Left ventricle myocardium inferior (tissue), 1 donor: Measurements from ENCODE around the gene CNPY4. TPM values are rescaled to one million over a fixed set of nuclear protein-coding genes. Genes with fewer than 3 reads are reported as not detected.

Experiments used
- DNase-seq: peaks from one replicate; pipeline ENCODE4 v3.0.0-alpha.2; 2020
- H3K27ac ChIP-seq: fragments of 200-600 bp; replicated peaks from 2 replicates; pipeline ENCODE4 v1.8.0; 2021
- H3K27me3 ChIP-seq: fragments of 200-600 bp; 2 replicates; pipeline ENCODE4 v1.8.0; 2021; ENCODE audit warnings: low read depth
- H3K36me3 ChIP-seq: fragments of 200-600 bp; 2 replicates; pipeline ENCODE4 v1.8.0; 2021
- H3K4me1 ChIP-seq: fragments of 200-600 bp; 2 replicates; pipeline ENCODE4 v1.8.0; 2021
- H3K4me3 ChIP-seq: fragments of 200-600 bp; 2 replicates; pipeline ENCODE4 v1.8.0; 2021; ENCODE audit warnings: mild to moderate bottlenecking, moderate library complexity
- H3K9me3 ChIP-seq: fragments of 200-600 bp; replicated peaks from 2 replicates; pipeline ENCODE4 v1.8.0; 2021
- intact Hi-C: fragments of 100-400 bp; cut with micrococcal nuclease; formaldehyde crosslinking; loops from one replicate; pipeline ENCODE4 v1.11.0; 2022
- microRNA-seq: library from miRNA; unstranded; fragments of <30 nt; microRNA quantifications from one replicate; pipeline ENCODE4 v1.2.0, GENCODE V29; 2020
- total RNA-seq: library from RNA; stranded (reverse); fragmentation: NEBNext Ultra II Directional; extraction: Animal tissue kit (Norgen Biotek cat#: 25700); gene quantifications from one replicate; pipeline ENCODE4 v1.2.1, GENCODE V29; 2021
- TF ChIP-seq, protein P1 (sequence below): fragments of 200-600 bp; IDR thresholded peaks from 2 replicates; pipeline ENCODE4 v1.8.0; 2021; ENCODE audit warnings: antibody characterized with exemption, mild to moderate bottlenecking, borderline replicate concordance
- donor health status: DM: no; HTN: yes; CAD: no; lungs with severe emphysema.

Gene CNPY4
- total RNA-seq, 1 donor from 2014 or later = 8.5 TPM

- TF ChIP-seq, protein P1, sequence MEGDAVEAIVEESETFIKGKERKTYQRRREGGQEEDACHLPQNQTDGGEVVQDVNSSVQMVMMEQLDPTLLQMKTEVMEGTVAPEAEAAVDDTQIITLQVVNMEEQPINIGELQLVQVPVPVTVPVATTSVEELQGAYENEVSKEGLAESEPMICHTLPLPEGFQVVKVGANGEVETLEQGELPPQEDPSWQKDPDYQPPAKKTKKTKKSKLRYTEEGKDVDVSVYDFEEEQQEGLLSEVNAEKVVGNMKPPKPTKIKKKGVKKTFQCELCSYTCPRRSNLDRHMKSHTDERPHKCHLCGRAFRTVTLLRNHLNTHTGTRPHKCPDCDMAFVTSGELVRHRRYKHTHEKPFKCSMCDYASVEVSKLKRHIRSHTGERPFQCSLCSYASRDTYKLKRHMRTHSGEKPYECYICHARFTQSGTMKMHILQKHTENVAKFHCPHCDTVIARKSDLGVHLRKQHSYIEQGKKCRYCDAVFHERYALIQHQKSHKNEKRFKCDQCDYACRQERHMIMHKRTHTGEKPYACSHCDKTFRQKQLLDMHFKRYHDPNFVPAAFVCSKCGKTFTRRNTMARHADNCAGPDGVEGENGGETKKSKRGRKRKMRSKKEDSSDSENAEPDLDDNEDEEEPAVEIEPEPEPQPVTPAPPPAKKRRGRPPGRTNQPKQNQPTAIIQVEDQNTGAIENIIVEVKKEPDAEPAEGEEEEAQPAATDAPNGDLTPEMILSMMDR = no peak
- intact Hi-C loops = no loop called here
- peaks cover 75% of the 10 kb centered on the region for H3K27me3 ChIP-seq
Observed at GRCh38 chr7:100170101-100170897, 50.9 kb downstream of the CNPY4 start.

DNA sequence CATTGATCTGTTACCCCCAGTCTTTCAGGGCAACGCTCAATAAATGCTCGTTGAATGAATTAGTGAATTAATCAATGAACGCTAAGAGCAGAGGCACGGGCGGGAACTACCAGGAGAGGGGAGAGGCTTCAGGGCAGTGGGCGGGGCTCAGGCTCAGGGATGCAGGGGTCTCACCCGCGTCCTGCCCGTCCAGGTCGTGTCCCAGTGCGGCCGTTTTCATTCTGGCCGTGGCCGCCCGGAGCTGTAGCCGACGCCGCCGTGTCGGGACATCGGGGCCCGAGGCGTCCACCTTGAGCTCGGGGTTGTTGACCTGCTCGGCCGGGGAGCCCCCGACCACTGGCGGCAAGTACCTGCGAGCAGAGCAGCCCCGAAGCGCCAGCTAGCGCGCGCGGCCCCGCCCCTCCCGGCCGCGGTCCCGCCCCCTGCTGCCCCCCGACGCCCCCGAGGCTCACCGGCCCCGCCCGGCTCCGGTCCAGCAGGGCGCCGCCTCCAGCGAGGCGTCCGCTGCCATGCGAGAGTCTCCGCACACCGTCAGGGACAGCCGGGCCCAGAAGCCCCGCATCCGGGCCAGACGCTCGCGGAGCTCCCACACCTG lies 51.8 kb downstream of the CNPY4 start:
- no peak for DNase-seq
- Histone ChIP-seq H3K27me3 (peaks cover 69% of the 10 kb centered on the region), H3K4me3 (peak overlapping the region; percentile 62), H3K9me3 (no peaks in the 10 kb centered on the region), H3K27ac (no peak overlapping the region), H3K36me3 (no peaks in the 10 kb centered on the region), H3K4me1 (peaks cover 32% of the 10 kb centered on the region)
- TF ChIP-seq, protein P1 = no peak
- intact Hi-C loops = no loop called here

More at GRCh38 chr7:100170101-100170897, 50.9 kb downstream of the CNPY4 start:
- Histone ChIP-seq H3K36me3 (no peaks in the 10 kb centered on the region), H3K27ac (no peak overlapping the region), H3K9me3 (no peaks in the 10 kb centered on the region), H3K4me1 (peaks cover 32% of the 10 kb centered on the region), H3K4me3 (no peak overlapping the region)
- no peak for DNase-seq

DNA sequence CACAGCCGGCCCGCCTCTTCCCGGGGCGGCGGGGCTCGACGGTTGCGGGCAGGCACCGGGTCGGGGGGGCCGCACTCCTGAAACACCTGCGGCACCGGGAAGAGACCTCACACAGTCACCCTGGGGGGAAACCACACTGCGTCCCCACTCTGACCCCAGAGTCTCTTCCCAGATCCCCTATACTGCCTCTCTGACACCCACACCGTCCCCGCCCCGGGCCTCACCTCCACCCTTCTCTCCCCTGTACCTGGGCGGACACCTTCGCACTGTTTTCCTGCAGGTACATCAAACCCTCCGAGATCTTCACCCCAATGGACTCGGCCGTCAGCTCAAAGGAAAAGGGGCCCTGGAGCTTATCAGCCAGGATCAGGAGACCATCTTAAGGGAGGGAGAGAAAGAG lies 52.4 kb downstream of the CNPY4 start:
- peaks cover 63% of the 10 kb centered on the region for H3K27me3 ChIP-seq
- TF ChIP-seq, protein P1 = no peak
- H3K4me1 ChIP-seq = peaks cover 36% of the 10 kb centered on the region
- H3K27ac ChIP-seq = no peak overlapping the region
- DNase-seq = no peak
- peak overlapping the region; percentile 62 for H3K4me3 ChIP-seq
- H3K36me3 ChIP-seq = no peaks in the 10 kb centered on the region
- no peaks in the 10 kb centered on the region for H3K9me3 ChIP-seq
- intact Hi-C loops = no loop called here

DNA sequence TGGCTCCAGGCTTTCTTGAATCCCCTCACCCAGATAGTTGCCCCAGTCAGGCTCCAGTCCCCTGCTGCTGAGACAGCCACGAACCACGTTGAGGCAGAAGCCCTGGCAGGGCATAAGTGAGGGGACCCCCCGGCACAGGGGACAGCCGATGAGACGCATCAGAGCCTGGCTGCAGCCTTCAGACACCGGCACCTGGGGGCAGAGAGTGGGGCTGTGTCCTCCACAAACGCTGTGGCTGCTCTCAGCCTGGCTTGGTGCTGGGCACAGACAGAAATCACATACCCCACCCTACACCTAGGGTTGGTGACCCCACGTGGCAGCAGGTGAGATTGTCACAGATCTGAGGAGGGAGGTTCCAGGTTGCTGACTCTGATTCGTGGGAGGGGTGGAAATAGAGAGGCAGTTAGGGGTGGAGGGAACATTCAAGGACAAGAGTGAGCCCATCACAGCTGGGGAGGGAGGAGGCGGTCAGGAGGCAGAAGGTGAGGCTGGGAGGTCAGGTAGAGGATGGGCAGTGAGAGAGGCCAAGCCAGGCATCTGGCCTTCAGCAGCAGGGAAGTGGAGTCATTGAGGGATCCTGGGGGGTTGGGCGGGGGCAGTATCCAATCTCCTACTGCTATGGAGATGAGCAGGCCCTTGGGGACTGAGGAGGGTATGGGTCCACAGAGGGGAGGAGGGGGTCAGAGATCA lies 54.5 kb downstream of the CNPY4 start:
- H3K36me3 ChIP-seq = no peaks in the 10 kb centered on the region
- no peak for DNase-seq
- intact Hi-C loops = no loop called here
- no peaks in the 10 kb centered on the region for H3K9me3 ChIP-seq
- peaks cover 28% of the 10 kb centered on the region for H3K4me1 ChIP-seq
- H3K27ac ChIP-seq = no peak overlapping the region
- TF ChIP-seq, protein P1 = no peak
- H3K4me3 ChIP-seq = no peak overlapping the region
- peaks cover 46% of the 10 kb centered on the region for H3K27me3 ChIP-seq

GRCh38 chr7:100174582-100174981 lies 55.1 kb downstream of the CNPY4 start:
- DNase-seq = no peak
- Histone ChIP-seq H3K4me3 (no peak overlapping the region), H3K4me1 (peaks cover 27% of the 10 kb centered on the region), H3K9me3 (no peaks in the 10 kb centered on the region), H3K36me3 (no peaks in the 10 kb centered on the region), H3K27ac (no peak overlapping the region), H3K27me3 (peaks cover 41% of the 10 kb centered on the region)
- intact Hi-C loops = no loop called here
- TF ChIP-seq, protein P1 = no peak

Small RNAs within 50 kb of the gene (microRNA-seq; reads per million reads assigned to microRNA genes)
- gene MIR106B (1,309 reads per million, percentile 86 among the genes with 10 or more reads in this experiment), gene MIR25 (305 reads per million, percentile 69 among the genes with 10 or more reads in this experiment), gene MIR4658 (not detected), gene MIR93 (2,108 reads per million, percentile 89 among the genes with 10 or more reads in this experiment)

Other genes with a start within 250 kb of the CNPY4 start
- not detected for gene OR2AE1, start 242.6 kb upstream of the CNPY4 start, total RNA-seq
- gene TRIM4, start 200.1 kb upstream of the CNPY4 start, total RNA-seq = 7.1 TPM
- 0.27 TPM for gene GJC3, start 190.0 kb upstream of the CNPY4 start, total RNA-seq
- gene AZGP1, start 143.6 kb upstream of the CNPY4 start, total RNA-seq = 85.5 TPM
- gene ZKSCAN1, start 104.0 kb upstream of the CNPY4 start, total RNA-seq = 37.1 TPM
- gene ZSCAN21, start 69.9 kb upstream of the CNPY4 start, total RNA-seq = 6.4 TPM
- gene ZNF3, start 37.9 kb upstream of the CNPY4 start, total RNA-seq = 12.9 TPM
- gene COPS6, start 30.7 kb upstream of the CNPY4 start, total RNA-seq = 114 TPM
- 21.1 TPM for gene MCM7, start 18.2 kb upstream of the CNPY4 start, total RNA-seq
- gene AP4M1, start 18.0 kb upstream of the CNPY4 start, total RNA-seq = 11.8 TPM
- gene TAF6, start 276 bp upstream of the CNPY4 start, total RNA-seq = 34.1 TPM
- 2.0 TPM for gene MBLAC1, start 7.3 kb downstream of the CNPY4 start, total RNA-seq
- 100 TPM for gene LAMTOR4, start 29.3 kb downstream of the CNPY4 start, total RNA-seq
- gene TRAPPC14, start 39.1 kb downstream of the CNPY4 start, total RNA-seq = 7.1 TPM
- gene GAL3ST4, start 49.0 kb downstream of the CNPY4 start, total RNA-seq = 1.5 TPM
- 0.25 TPM for gene GPC2, start 57.7 kb downstream of the CNPY4 start, total RNA-seq
- gene STAG3, start 58.3 kb downstream of the CNPY4 start, total RNA-seq = 0.74 TPM
- not detected for gene PVRIG, start 100.3 kb downstream of the CNPY4 start, total RNA-seq
- gene SPDYE3, start 188.1 kb downstream of the CNPY4 start, total RNA-seq = not detected
- 10.6 TPM for gene PILRB, start 238.5 kb downstream of the CNPY4 start, total RNA-seq